CD14-positive monocyte (primary cell): Measurements from ENCODE around the gene USP24. TPM values are rescaled to one million over a fixed set of nuclear protein-coding genes. Genes with fewer than 3 reads are reported as not detected.
"Not testable (repeated sequence)": the region's sequence is repeated elsewhere in the genome, so short reads cannot be mapped to it uniquely, and the experiment has no call there.

ENCODE experiments used
- DNase-seq, 3 donors: peaks; one replicate each; pipeline ENCODE4 v3.0.0-alpha.2; 2011 to 2022
- H2AFZ ChIP-seq: 2 replicates; pipeline ENCODE4 v1.6.0; 2012; ENCODE audit warnings: mild to moderate bottlenecking, low read depth, low read length, inconsistent platforms; ENCODE audit not compliant: insufficient read depth, poor library complexity, severe bottlenecking
- H3K27ac ChIP-seq, 2 donors: 1 replicate in 1 of 2; 2 replicates in 1 of 2; pipeline ENCODE4 v1.5.1; 2012 to 2013; ENCODE audit warnings: low read length in 2 of 2, control low read depth in 1 of 2, inconsistent platforms in 1 of 2, low read depth in 1 of 2, mild to moderate bottlenecking in 1 of 2
- H3K27me3 ChIP-seq, 2 donors: one replicate each; pipeline versions ENCODE4 v1.6.0 to v1.6.1; 2011 to 2013; ENCODE audit warnings: low read length in 2 of 2; ENCODE audit not compliant: control insufficient read depth in 2 of 2, insufficient read depth in 2 of 2
- H3K36me3 ChIP-seq, 2 donors: replicated peaks in 1 of 2; 1 replicate in 1 of 2; 2 replicates in 1 of 2; pipeline versions ENCODE4 v1.5.1 to v1.6.1; 2012 to 2013; ENCODE audit warnings: low read length in 2 of 2, control low read depth in 1 of 2, inconsistent platforms in 1 of 2, mild to moderate bottlenecking in 1 of 2; ENCODE audit not compliant: insufficient read depth in 2 of 2, control insufficient read depth in 1 of 2
- H3K4me1 ChIP-seq, 2 donors: 1 replicate in 1 of 2; 2 replicates in 1 of 2; pipeline versions ENCODE4 v1.5.1 to v1.6.1; 2012 to 2013; ENCODE audit warnings: low read length in 2 of 2, control low read depth in 1 of 2, inconsistent platforms in 1 of 2, mild to moderate bottlenecking in 1 of 2, moderate library complexity in 1 of 2; ENCODE audit not compliant: insufficient read depth in 2 of 2, control insufficient read depth in 1 of 2
- H3K4me2 ChIP-seq: replicated peaks from 2 replicates; pipeline ENCODE3; 2012; ENCODE audit warnings: low read length, moderate library complexity, mild to moderate bottlenecking; ENCODE audit not compliant: poor library complexity, severe bottlenecking; ENCODE audit errors: extremely low read depth
- H3K4me3 ChIP-seq, 3 experiments: fragments of 200-600 bp in 1 of 3; sonication (generic) in 1 of 3; replicated peaks in 1 of 3; 1 replicate in 2 of 3; 2 replicates in 1 of 3; pipeline ENCODE4 v1.5.1; 2011 to 2013; ENCODE audit warnings: low read length in 3 of 3, mild to moderate bottlenecking in 3 of 3, control low read depth in 2 of 3, low read depth in 2 of 3, inconsistent platforms in 1 of 3, moderate library complexity in 1 of 3
- H3K79me2 ChIP-seq: 2 replicates; pipeline ENCODE4 v1.6.0; 2012; ENCODE audit warnings: mild to moderate bottlenecking, control low read depth, inconsistent platforms, low read length, moderate library complexity; ENCODE audit not compliant: insufficient read depth
- H3K9ac ChIP-seq: 2 replicates; pipeline ENCODE4 v1.6.0; 2017; ENCODE audit warnings: low read length, mild to moderate bottlenecking; ENCODE audit not compliant: insufficient read depth, poor library complexity, severe bottlenecking
- H3K9me3 ChIP-seq, 2 donors: replicated peaks in 1 of 2; 1 replicate in 1 of 2; 2 replicates in 1 of 2; pipeline versions ENCODE4 v1.5.1 to v1.6.1; 2012 to 2013; ENCODE audit warnings: low read length in 2 of 2, control low read depth in 1 of 2; ENCODE audit not compliant: control insufficient read depth in 1 of 2, insufficient read depth in 1 of 2
- H4K20me1 ChIP-seq: 2 replicates; pipeline ENCODE4 v1.6.0; 2012; ENCODE audit warnings: mild to moderate bottlenecking, low read length, control low read depth, moderate library complexity; ENCODE audit not compliant: insufficient read depth
- H3K27ac Mint-ChIP-seq, 7 donors: one replicate each; pipeline ENCODE4 v1.8.0; 2020; ENCODE audit warnings: mild to moderate bottlenecking in 7 of 7, mixed read lengths in 7 of 7, moderate library complexity in 6 of 7, inconsistent platforms in 2 of 7
- H3K27me3 Mint-ChIP-seq, 3 donors: one replicate each; pipeline ENCODE4 v1.8.0; 2021 to 2022; ENCODE audit warnings: low read depth in 3 of 3, mild to moderate bottlenecking in 3 of 3, mixed read lengths in 3 of 3, moderate library complexity in 3 of 3, inconsistent platforms in 1 of 3
- H3K36me3 Mint-ChIP-seq, 2 donors: one replicate each; pipeline ENCODE4 v1.8.0; 2020; ENCODE audit warnings: mixed read lengths in 2 of 2, inconsistent platforms in 1 of 2, mild to moderate bottlenecking in 1 of 2
- H3K4me1 Mint-ChIP-seq: one replicate; pipeline ENCODE4 v1.8.0; 2020; ENCODE audit warnings: mild to moderate bottlenecking, mixed read lengths
- H3K4me3 Mint-ChIP-seq, 2 donors: one replicate each; pipeline ENCODE4 v1.8.0; 2020; ENCODE audit warnings: mild to moderate bottlenecking in 2 of 2, mixed read lengths in 2 of 2, moderate library complexity in 1 of 2
- H3K9me3 Mint-ChIP-seq, 7 donors: one replicate each; pipeline ENCODE4 v1.8.0; 2020 to 2022; ENCODE audit warnings: mixed read lengths in 7 of 7, mild to moderate bottlenecking in 6 of 7, moderate library complexity in 6 of 7, inconsistent platforms in 2 of 7
- CTCF ChIP-seq: fragments of 200-600 bp; IDR thresholded peaks from one replicate; pipeline ENCODE4 v1.8.0; 2022; ENCODE audit warnings: antibody characterized with exemption, mild to moderate bottlenecking
- WGBS: methylation state at CpG from one replicate; pipeline ENCODE4 v1.1.5; 2013; ENCODE audit warnings: missing lambda C conversion rate; ENCODE audit not compliant: insufficient coverage; 5-methylcytosine and 5-hydroxymethylcytosine counted together
- intact Hi-C, 2 donors: fragments of 100-400 bp; cut with micrococcal nuclease; formaldehyde crosslinking; loops; one replicate each; pipeline versions ENCODE4 v1.15.0 to v1.15.1; 2023
- polyA plus RNA-seq, 3 donors: library from polyadenylated mRNA; depleted of rRNA in 1 of 3; unstranded in 2 of 3; stranded (reverse) in 1 of 3; fragments of 300-500 nt in 2 of 3; fragments of >200 nt in 1 of 3; fragmentation: Illumina TruSeq in 2 of 3; gene quantifications; 1 replicate in 2 of 3; 2 replicates in 1 of 3; pipeline ENCODE4 v1.2.3, GENCODE V29; 2012 to 2021

The USP24 gene
- polyA plus RNA-seq, 3 donors, result 1.1 to 14.2 (median 2.1) TPM

- H3K4me3 ChIP-seq, result no peak overlapping the region
- H3K4me2 ChIP-seq, result no peak overlapping the region
- H3K4me1 ChIP-seq, result peaks cover 15 to 16% of the 10 kb centered on the region in 2 donors
- H3K4me3 Mint-ChIP-seq, result no peak overlapping the region
- no peaks in the 10 kb centered on the region for H3K9me3 ChIP-seq
- no peak for DNase-seq
- no peak overlapping the region for H3K9ac ChIP-seq
- no peaks in the 10 kb centered on the region for H3K27me3 ChIP-seq
- H3K36me3 ChIP-seq, result peaks cover 0 to 16% of the 10 kb centered on the region in 2 donors
- peaks cover 95% of the 10 kb centered on the region for H4K20me1 ChIP-seq
- peak overlapping the region in 1 of 7 donors; percentile 50 for H3K27ac Mint-ChIP-seq
- WGBS, result 100% methylated on average over 1 of the region's 2 CpGs
- peaks cover 95% of the 10 kb centered on the region for H3K79me2 ChIP-seq
- peaks cover 17% of the 10 kb centered on the region in 2 donors for H3K36me3 Mint-ChIP-seq
- H3K4me1 Mint-ChIP-seq, result peaks cover 35% of the 10 kb centered on the region
- peaks cover 0 to 1% (median 0%) of the 10 kb centered on the region in 3 donors for H3K27me3 Mint-ChIP-seq
- H2AFZ ChIP-seq, result no peak overlapping the region
- H3K9me3 Mint-ChIP-seq, result peaks cover 0 to 3% (median 2%) of the 10 kb centered on the region in 7 donors
- H3K27ac ChIP-seq, result no peak overlapping the region
- no peak for TF ChIP-seq CTCF
- intact Hi-C loops, result no loop called here
Observed at GRCh38 chr1:55200667-55201066, 14.5 kb downstream of the USP24 start.

GRCh38 chr1:55199735-55200134 is 15.4 kb downstream of the USP24 start:
- H3K27ac ChIP-seq, H3K4me3 ChIP-seq, H3K27me3 Mint-ChIP-seq, H3K9me3 Mint-ChIP-seq, intact Hi-C loops, H3K9ac ChIP-seq, H3K27me3 ChIP-seq, H2AFZ ChIP-seq, H3K9me3 ChIP-seq, H3K27ac Mint-ChIP-seq, H3K4me2 ChIP-seq, H3K4me3 Mint-ChIP-seq: not testable (repeated sequence)
- DNase-seq, result peak in 1 of 3 donors; percentile 10
- Histone ChIP-seq H4K20me1 (peaks cover 95% of the 10 kb centered on the region), H3K4me1 (peaks cover 24 to 25% of the 10 kb centered on the region in 2 donors), H3K36me3 (peaks cover 0 to 16% of the 10 kb centered on the region in 2 donors), H3K79me2 (peaks cover 87% of the 10 kb centered on the region)
- 90% methylated on average over 2 of the region's 9 CpGs for WGBS
- Mint-ChIP-seq H3K4me1 (peaks cover 39% of the 10 kb centered on the region), H3K36me3 (peaks cover 12 to 17% of the 10 kb centered on the region in 2 donors)
